GM13977 (cell line): ENCODE data around the gene GNAI3.

Experiments used
- DNase-seq: peaks from one replicate; pipeline ENCODE4 v3.0.0; 2012; ENCODE audit warnings: low spot score
- in situ Hi-C: fragments of 300-500 bp; cut with MboI; formaldehyde crosslinking; loops from one replicate; pipeline ENCODE4 v1.12.0; 2022; ENCODE audit warnings: low sequenced_read_pairs, low pct_unique_long_range_greater_than_20kb, mixed read lengths, inconsistent platforms; ENCODE audit not compliant: unreplicated experiment
- TF ChIP-seq, protein P1 (sequence below): IDR thresholded peaks from 2 replicates; pipeline ENCODE4 v1.5.1; 2012; ENCODE audit warnings: mild to moderate bottlenecking, control low read depth; ENCODE audit not compliant: insufficient read depth; ENCODE audit errors: extremely low read depth, missing control alignments

Gene GNAI3

DNA sequence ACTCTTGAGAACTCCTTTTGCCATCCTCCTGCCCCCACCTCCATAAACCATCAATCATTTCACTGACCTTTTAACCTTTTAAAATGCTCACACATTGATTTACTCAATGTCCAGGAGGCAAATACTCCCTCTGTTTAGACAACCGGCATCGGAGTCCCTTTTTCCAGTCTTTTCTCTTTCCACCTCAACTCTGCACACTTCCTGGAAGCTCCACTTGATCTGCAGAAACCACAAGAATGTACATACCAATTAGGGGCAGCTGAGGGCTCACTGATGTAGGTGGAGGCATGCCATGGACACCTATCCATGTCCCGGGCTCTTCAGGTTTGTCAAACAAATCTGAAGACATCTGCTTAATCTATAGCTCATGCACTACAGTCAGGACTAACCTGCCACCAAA is 33.6 kb upstream of the GNAI3 start:
- in situ Hi-C loops = no loop called here
- TF ChIP-seq, protein P1, sequence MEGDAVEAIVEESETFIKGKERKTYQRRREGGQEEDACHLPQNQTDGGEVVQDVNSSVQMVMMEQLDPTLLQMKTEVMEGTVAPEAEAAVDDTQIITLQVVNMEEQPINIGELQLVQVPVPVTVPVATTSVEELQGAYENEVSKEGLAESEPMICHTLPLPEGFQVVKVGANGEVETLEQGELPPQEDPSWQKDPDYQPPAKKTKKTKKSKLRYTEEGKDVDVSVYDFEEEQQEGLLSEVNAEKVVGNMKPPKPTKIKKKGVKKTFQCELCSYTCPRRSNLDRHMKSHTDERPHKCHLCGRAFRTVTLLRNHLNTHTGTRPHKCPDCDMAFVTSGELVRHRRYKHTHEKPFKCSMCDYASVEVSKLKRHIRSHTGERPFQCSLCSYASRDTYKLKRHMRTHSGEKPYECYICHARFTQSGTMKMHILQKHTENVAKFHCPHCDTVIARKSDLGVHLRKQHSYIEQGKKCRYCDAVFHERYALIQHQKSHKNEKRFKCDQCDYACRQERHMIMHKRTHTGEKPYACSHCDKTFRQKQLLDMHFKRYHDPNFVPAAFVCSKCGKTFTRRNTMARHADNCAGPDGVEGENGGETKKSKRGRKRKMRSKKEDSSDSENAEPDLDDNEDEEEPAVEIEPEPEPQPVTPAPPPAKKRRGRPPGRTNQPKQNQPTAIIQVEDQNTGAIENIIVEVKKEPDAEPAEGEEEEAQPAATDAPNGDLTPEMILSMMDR = no peak
- DNase-seq = no peak

DNA sequence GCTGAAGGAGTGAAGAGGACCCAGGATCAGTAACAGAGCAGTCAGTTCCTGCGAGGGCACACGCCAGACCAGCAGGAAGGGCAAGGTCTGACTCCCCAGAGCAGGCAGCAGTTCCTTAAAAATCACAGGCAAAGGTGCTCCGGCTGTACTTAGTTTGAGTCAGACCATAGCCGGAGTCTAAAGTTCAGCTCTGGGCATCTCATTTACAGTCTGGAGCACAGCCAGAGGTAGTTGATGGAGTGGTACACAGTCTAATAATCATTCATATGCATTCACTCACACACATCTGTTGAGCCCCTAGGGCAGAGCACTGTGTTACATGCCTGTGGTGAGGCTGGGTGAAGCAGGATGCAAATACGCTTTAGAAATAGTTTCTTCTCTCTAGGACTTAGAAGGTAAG is 31.5 kb upstream of the GNAI3 start:
- DNase-seq = no peak
- TF ChIP-seq, protein P1 = no peak
- in situ Hi-C loops = no loop called here

DNA sequence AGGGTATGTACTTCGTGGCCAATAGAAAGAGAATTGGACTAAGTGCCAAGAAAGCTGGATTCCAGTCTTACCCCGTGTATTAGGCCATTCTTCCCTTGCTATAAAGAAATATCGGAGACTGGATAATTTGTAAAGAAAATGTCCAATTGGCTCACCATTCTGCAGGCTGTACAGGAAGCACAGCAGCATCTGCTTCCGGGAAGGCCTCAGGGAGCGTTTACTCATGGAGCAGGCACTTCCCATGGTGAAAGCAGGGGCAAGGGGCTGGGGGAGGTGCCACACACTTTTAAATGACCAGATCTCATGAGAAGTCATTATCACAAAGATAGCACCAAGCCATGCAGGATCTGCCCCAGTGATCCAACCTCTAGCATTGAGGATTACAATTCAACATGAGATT is 31.1 kb upstream of the GNAI3 start:
- DNase-seq = no peak
- TF ChIP-seq, protein P1 = no peak
- in situ Hi-C loops = no loop called here

DNA sequence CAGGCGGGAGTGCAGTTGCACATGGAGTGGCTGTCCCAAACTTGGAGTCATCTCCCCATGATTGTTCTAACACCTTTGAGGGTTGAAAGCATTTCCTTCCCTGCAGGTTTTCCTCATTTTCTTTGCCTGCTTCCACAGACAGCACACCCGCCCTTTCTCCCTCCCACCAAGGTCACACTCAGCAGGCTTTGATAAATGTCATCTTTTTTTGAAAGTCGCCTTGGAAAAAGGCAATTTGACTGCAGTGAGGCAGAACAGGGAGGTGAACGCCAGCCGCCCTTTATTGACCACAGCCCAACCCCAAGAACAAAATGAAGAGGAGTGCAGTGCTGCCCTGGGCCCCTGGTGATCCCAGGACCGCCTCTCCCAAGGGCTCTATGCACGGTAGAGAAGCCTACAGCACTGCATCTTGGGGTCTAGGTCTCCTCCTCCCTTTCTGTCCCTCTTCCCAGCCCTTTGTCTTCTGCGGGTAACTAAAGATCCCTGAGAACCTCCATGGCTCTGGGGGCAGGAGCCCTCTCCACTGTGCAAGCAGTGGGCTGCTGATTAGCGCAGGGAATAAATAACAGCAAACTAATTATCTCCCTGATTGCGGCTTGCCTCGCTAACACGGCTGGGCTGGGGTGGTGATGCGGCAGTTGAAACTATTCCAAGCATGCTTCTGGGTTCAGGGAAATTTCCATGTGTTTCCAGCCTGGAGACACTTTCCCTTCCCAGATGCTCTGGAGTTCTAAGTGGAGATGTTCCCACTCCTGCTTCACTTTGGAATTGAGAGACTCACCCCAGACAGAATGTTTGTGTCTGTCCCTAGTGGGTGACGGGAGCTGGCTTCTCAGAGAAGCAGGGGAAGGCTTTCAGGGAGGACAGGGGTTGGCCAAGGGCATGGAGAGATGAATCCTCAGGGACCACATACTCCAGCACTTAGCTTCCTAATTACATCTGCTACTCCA is 27.1 kb upstream of the GNAI3 start:
- in situ Hi-C loops = no loop called here
- TF ChIP-seq, protein P1 = no peak
- DNase-seq = no peak

DNA sequence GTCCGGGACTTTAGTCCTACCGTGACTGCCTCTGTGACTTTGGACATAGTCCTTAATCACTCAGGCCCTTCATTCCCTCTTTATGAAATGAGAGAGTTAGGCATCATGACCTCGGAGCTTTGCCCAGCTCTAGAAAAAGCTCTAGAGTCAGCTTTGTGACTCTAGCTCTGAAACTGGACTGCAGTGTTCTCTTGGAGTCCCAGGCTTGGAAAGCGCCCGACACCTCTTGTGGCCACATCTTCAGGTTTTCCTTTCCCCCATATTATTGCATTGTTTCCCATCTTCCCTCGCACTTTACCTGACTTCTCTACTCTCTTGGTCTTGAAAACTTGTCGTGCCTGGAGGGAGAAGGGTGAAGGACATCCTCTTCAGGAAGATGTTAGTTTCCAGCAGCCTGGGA is 26.4 kb upstream of the GNAI3 start:
- no peak for DNase-seq
- in situ Hi-C loops = no loop called here
- TF ChIP-seq, protein P1 = no peak

DNA sequence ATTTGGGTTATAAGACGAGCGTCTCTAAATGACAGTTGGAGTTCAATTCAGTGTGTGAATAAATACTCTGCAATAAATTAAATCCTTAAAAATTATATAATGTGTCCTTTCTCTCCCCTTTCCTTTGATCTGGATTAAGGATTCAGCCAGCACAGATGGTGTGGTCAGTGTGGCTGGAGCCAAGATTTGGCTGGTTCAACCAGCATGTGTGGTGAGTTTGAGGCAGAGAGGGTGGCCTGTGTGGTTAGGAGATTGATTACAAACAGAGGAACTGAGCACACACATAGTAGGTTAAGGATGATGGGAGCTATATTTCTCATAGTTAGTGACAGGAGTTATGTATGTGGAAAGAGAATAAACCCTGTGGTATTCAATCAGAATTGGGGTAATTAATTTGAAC is 24.7 kb upstream of the GNAI3 start:
- TF ChIP-seq, protein P1 = no peak
- no peak for DNase-seq
- in situ Hi-C loops = no loop called here
